HCT116 (cell line): Measurements from ENCODE around the gene AKAP13.

ENCODE experiments used
- CEBPB ChIP-seq: IDR thresholded peaks from 2 replicates; pipeline ENCODE4 v1.6.1; 2012; ENCODE audit warnings: low read depth
- EZH2 ChIP-seq: fragments of 200-600 bp; sonication (generic); IDR thresholded peaks from 2 replicates; pipeline ENCODE4 v1.6.1; 2017; ENCODE audit warnings: antibody characterized with exemption, mixed run types
- POLR2A ChIP-seq: IDR thresholded peaks from 2 replicates; pipeline ENCODE4 v1.7.0; 2011; ENCODE audit warnings: borderline replicate concordance; ENCODE audit not compliant: insufficient read depth, insufficient read length; ENCODE audit errors: extremely low read depth
- RAD21 ChIP-seq: IDR thresholded peaks from 2 replicates; pipeline ENCODE4 v1.6.1; 2012; ENCODE audit warnings: low read depth, mild to moderate bottlenecking
- TF ChIP-seq, protein P1 (sequence below), 3 experiments: fragments of 200-600 bp in 1 of 3; sonication (generic) in 1 of 3; IDR thresholded peaks in 2 of 3; conservative IDR thresholded peaks in 1 of 3; 2 replicates each; pipeline ENCODE4 v1.5.1; 2012 to 2017; ENCODE audit warnings: low read depth in 2 of 3, low read length in 2 of 3, antibody characterized with exemption in 1 of 3, borderline replicate concordance in 1 of 3, control low read depth in 1 of 3, mild to moderate bottlenecking in 1 of 3, mixed read lengths in 1 of 3, mixed run types in 1 of 3, moderate library complexity in 1 of 3; ENCODE audit not compliant: insufficient read depth in 1 of 3
- TF ChIP-seq, protein P2 (sequence below): IDR thresholded peaks from 2 replicates; pipeline ENCODE4 v1.6.1; 2012; ENCODE audit warnings: low read depth

DNA sequence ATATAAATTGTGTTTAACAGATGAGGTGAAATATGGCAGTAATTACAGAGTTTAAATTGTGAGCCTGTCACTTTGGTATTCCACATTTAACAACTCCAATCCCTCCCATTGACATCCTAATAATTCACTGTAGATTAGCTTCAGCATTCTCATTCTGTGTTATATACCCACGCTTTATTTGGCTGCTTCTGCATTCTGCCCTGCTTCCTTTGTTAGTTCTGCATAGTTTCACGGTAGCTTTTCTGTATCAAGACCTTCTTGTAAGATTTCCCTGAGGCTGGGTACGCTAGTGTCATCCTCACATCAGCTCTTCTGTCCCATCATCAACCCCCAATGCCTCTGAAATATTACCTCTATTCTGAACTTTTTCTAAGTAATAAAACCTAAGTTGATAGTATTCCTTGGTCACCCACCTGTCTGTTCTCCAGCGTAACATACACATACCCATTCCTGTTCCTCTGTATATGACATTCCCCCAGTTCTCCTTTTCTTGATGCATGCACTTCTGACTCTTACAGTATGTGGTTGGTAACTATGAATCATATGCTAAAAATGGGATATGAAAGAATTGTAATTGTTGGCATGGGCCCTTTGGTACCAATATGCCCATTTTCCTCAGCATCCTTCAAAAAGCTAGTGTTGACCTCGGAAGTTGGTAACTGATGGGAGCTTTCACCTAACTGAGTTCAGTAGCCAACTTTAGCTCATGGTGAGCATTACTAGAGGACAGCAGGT, 243.1 kb downstream of the AKAP13 start:
- TF ChIP-seq, protein P1, sequence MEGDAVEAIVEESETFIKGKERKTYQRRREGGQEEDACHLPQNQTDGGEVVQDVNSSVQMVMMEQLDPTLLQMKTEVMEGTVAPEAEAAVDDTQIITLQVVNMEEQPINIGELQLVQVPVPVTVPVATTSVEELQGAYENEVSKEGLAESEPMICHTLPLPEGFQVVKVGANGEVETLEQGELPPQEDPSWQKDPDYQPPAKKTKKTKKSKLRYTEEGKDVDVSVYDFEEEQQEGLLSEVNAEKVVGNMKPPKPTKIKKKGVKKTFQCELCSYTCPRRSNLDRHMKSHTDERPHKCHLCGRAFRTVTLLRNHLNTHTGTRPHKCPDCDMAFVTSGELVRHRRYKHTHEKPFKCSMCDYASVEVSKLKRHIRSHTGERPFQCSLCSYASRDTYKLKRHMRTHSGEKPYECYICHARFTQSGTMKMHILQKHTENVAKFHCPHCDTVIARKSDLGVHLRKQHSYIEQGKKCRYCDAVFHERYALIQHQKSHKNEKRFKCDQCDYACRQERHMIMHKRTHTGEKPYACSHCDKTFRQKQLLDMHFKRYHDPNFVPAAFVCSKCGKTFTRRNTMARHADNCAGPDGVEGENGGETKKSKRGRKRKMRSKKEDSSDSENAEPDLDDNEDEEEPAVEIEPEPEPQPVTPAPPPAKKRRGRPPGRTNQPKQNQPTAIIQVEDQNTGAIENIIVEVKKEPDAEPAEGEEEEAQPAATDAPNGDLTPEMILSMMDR (IDR thresholded peaks at IDR 0.05 in 2 of 3, conservative IDR thresholded peaks at IDR 0.05 in 1 of 3; ENCODE audit: borderline replicate concordance in 1 of 3, insufficient read depth in 1 of 3, low read depth in 2 of 3, low read length in 2 of 3), result no peak
- TF ChIP-seq, protein P2, sequence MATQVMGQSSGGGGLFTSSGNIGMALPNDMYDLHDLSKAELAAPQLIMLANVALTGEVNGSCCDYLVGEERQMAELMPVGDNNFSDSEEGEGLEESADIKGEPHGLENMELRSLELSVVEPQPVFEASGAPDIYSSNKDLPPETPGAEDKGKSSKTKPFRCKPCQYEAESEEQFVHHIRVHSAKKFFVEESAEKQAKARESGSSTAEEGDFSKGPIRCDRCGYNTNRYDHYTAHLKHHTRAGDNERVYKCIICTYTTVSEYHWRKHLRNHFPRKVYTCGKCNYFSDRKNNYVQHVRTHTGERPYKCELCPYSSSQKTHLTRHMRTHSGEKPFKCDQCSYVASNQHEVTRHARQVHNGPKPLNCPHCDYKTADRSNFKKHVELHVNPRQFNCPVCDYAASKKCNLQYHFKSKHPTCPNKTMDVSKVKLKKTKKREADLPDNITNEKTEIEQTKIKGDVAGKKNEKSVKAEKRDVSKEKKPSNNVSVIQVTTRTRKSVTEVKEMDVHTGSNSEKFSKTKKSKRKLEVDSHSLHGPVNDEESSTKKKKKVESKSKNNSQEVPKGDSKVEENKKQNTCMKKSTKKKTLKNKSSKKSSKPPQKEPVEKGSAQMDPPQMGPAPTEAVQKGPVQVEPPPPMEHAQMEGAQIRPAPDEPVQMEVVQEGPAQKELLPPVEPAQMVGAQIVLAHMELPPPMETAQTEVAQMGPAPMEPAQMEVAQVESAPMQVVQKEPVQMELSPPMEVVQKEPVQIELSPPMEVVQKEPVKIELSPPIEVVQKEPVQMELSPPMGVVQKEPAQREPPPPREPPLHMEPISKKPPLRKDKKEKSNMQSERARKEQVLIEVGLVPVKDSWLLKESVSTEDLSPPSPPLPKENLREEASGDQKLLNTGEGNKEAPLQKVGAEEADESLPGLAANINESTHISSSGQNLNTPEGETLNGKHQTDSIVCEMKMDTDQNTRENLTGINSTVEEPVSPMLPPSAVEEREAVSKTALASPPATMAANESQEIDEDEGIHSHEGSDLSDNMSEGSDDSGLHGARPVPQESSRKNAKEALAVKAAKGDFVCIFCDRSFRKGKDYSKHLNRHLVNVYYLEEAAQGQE, result no peak
- TF ChIP-seq CEBPB, result no peak
- no peak for TF ChIP-seq POLR2A
- no peak for TF ChIP-seq EZH2
- no peak for TF ChIP-seq RAD21
